Renal cortex interstitium (tissue), 11 donors: ENCODE measurements around the gene ENO2. TPM values are rescaled to one million over a fixed set of nuclear protein-coding genes. Genes with fewer than 3 reads are reported as not detected.
"Not testable (repeated sequence)": the region's sequence is repeated elsewhere in the genome, so short reads cannot be mapped to it uniquely, and the experiment has no call there.

ENCODE experiments used
- DNase-seq, 11 donors: peaks; one replicate each; pipeline ENCODE4 v3.0.0-alpha.2; 2013; ENCODE audit warnings: low read depth in 9 of 11, low spot score in 4 of 11; ENCODE audit errors: extremely low read depth in 1 of 11
- polyA plus RNA-seq, 3 donors: library from polyadenylated mRNA; unstranded; fragments of 120-200 nt; gene quantifications; one replicate each; pipeline ENCODE4 v1.2.1, GENCODE V29; 2013; ENCODE audit not compliant: insufficient read length in 3 of 3

ENO2 gene
- polyA plus RNA-seq, 3 donors: 12.7 to 25.7 (median 13.5) TPM

GRCh38 chr12:6879824-6880223, 34.6 kb upstream of the ENO2 start:
- not testable (repeated sequence) for DNase-seq

- DNase-seq: no peak
These were observed 31.1 kb upstream of the ENO2 start for GRCh38 chr12:6883252-6883651.

GRCh38 chr12:6883683-6884082, 30.7 kb upstream of the ENO2 start:
- no peak for DNase-seq

- DNase-seq: no peak
These were observed 29.8 kb upstream of the ENO2 start for GRCh38 chr12:6884539-6884938.

- DNase-seq: not testable (repeated sequence)
These were observed 28.0 kb upstream of the ENO2 start for GRCh38 chr12:6886206-6886999.

GRCh38 chr12:6887460-6887859, 26.9 kb upstream of the ENO2 start:
- DNase-seq: no peak

GRCh38 chr12:6888360-6888759, 26.0 kb upstream of the ENO2 start:
- no peak for DNase-seq

GRCh38 chr12:6888794-6889193, 25.6 kb upstream of the ENO2 start:
- DNase-seq: not testable (repeated sequence)

GRCh38 chr12:6889775-6890573, 24.4 kb upstream of the ENO2 start:
- not testable (repeated sequence) for DNase-seq

GRCh38 chr12:6890789-6891645, 23.4 kb upstream of the ENO2 start:
- DNase-seq: peak in 9 of 11 donors; percentile 88 to 99 (median 97)

GRCh38 chr12:6891646-6892001, 22.8 kb upstream of the ENO2 start:
- no peak for DNase-seq

- not testable (repeated sequence) for DNase-seq
These were observed 21.7 kb upstream of the ENO2 start for GRCh38 chr12:6892683-6893082.

GRCh38 chr12:6894321-6894720, 20.1 kb upstream of the ENO2 start:
- DNase-seq: no peak

- DNase-seq: no peak
These were observed 17.4 kb upstream of the ENO2 start for GRCh38 chr12:6896846-6897435.

- no peak for DNase-seq
These were observed 15.0 kb upstream of the ENO2 start for GRCh38 chr12:6899427-6899826.

GRCh38 chr12:6899837-6900519, 14.4 kb upstream of the ENO2 start:
- DNase-seq: peak in 1 of 11 donors; percentile 11

GRCh38 chr12:6902448-6902847, 11.9 kb upstream of the ENO2 start:
- no peak for DNase-seq

- DNase-seq: peak in 1 of 11 donors; percentile 26
These were observed 10.7 kb upstream of the ENO2 start for GRCh38 chr12:6903722-6904121.
